DOHH2 (cell line): ENCODE results near the gene NFIA.

Experiments used
- H3F3A ChIP-seq: fragments of 200-600 bp; sonication (generic), shearing (Covaris generic); 2 replicates; pipeline ENCODE4 v1.6.0; 2016; ENCODE audit warnings: antibody characterized with exemption, mild to moderate bottlenecking; ENCODE audit not compliant: control insufficient read depth, insufficient read depth
- H3K27ac ChIP-seq: fragments of 200-600 bp; sonication (generic); 2 replicates; pipeline ENCODE4 v1.5.1; 2014; ENCODE audit warnings: low read depth, mild to moderate bottlenecking, low read length, moderate library complexity
- H3K27me3 ChIP-seq: fragments of 200-600 bp; sonication (generic); 2 replicates; pipeline ENCODE4 v1.6.1; 2014; ENCODE audit warnings: mild to moderate bottlenecking, low read length, mixed read lengths; ENCODE audit not compliant: control insufficient read depth
- H3K36me3 ChIP-seq: fragments of 200-600 bp; sonication (generic); 2 replicates; pipeline ENCODE4 v1.6.1; 2014; ENCODE audit warnings: mild to moderate bottlenecking, low read length, moderate library complexity, mixed read lengths; ENCODE audit not compliant: control insufficient read depth
- H3K4me1 ChIP-seq: fragments of 200-600 bp; sonication (generic); 2 replicates; pipeline ENCODE4 v1.6.1; 2014; ENCODE audit warnings: mild to moderate bottlenecking, low read length, mixed read lengths; ENCODE audit not compliant: control insufficient read depth
- H3K4me2 ChIP-seq: fragments of 200-600 bp; sonication (generic); 2 replicates; pipeline ENCODE4 v1.6.0; 2014; ENCODE audit warnings: mild to moderate bottlenecking, low read length, moderate library complexity
- H3K4me3 ChIP-seq: fragments of 200-600 bp; sonication (generic); 2 replicates; pipeline ENCODE4 v1.5.1; 2014; ENCODE audit warnings: mild to moderate bottlenecking, low read length, mixed read lengths
- H3K79me2 ChIP-seq: fragments of 200-600 bp; sonication (generic); 2 replicates; pipeline ENCODE4 v1.6.1; 2014; ENCODE audit warnings: mild to moderate bottlenecking, low read length, mixed read lengths; ENCODE audit not compliant: control insufficient read depth
- H3K9me2 ChIP-seq: fragments of 200-600 bp; sonication (generic); replicated peaks from 2 replicates; pipeline ENCODE4 v1.6.1; 2014; ENCODE audit warnings: mild to moderate bottlenecking, low read length, mixed read lengths; ENCODE audit not compliant: control insufficient read depth
- H3K9me3 ChIP-seq: fragments of 200-600 bp; sonication (generic); 2 replicates; pipeline ENCODE4 v1.6.1; 2014; ENCODE audit warnings: antibody characterized with exemption, low read length, mixed read lengths; ENCODE audit not compliant: control insufficient read depth, insufficient read depth
- H4K20me1 ChIP-seq: fragments of 200-600 bp; sonication (generic); 2 replicates; pipeline ENCODE4 v1.6.0; 2014; ENCODE audit warnings: low read depth, mild to moderate bottlenecking, antibody characterized with exemption, low read length, moderate library complexity; ENCODE audit not compliant: control insufficient read depth, insufficient read depth
- EZH2phosphoT487 ChIP-seq: fragments of 200-600 bp; sonication (generic); IDR thresholded peaks from 2 replicates; pipeline ENCODE4 v1.6.1; 2017; ENCODE audit warnings: borderline replicate concordance, mild to moderate bottlenecking, antibody characterized with exemption, low read length, moderate library complexity, mixed read lengths
- TF ChIP-seq, protein P1 (sequence below): fragments of 200-600 bp; sonication (generic); IDR thresholded peaks from one replicate; pipeline ENCODE4 v1.5.1; 2014; ENCODE audit warnings: antibody characterized with exemption, mild to moderate bottlenecking, low read depth, low read length; ENCODE audit not compliant: poor library complexity, severe bottlenecking

The NFIA gene

GRCh38 chr1:61109158-61109557, 26.8 kb downstream of the NFIA start:
- H3K9me2 ChIP-seq: no peaks in the 10 kb centered on the region
- H4K20me1 ChIP-seq: no peaks in the 10 kb centered on the region
- no peaks in the 10 kb centered on the region for H3K27me3 ChIP-seq
- TF ChIP-seq, protein P1, sequence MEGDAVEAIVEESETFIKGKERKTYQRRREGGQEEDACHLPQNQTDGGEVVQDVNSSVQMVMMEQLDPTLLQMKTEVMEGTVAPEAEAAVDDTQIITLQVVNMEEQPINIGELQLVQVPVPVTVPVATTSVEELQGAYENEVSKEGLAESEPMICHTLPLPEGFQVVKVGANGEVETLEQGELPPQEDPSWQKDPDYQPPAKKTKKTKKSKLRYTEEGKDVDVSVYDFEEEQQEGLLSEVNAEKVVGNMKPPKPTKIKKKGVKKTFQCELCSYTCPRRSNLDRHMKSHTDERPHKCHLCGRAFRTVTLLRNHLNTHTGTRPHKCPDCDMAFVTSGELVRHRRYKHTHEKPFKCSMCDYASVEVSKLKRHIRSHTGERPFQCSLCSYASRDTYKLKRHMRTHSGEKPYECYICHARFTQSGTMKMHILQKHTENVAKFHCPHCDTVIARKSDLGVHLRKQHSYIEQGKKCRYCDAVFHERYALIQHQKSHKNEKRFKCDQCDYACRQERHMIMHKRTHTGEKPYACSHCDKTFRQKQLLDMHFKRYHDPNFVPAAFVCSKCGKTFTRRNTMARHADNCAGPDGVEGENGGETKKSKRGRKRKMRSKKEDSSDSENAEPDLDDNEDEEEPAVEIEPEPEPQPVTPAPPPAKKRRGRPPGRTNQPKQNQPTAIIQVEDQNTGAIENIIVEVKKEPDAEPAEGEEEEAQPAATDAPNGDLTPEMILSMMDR: no peak
- no peak for TF ChIP-seq EZH2phosphoT487
- H3K4me2 ChIP-seq: no peak overlapping the region
- no peaks in the 10 kb centered on the region for H3F3A ChIP-seq
- H3K9me3 ChIP-seq: no peaks in the 10 kb centered on the region
- peaks cover 6% of the 10 kb centered on the region; the same call in 1 of the 2 replicates for H3K36me3 ChIP-seq
- H3K4me1 ChIP-seq: 0 out of 2 replicates have a peak, but pooled peaks cover 3% of the 10 kb centered on the region
- peaks cover 41% of the 10 kb centered on the region for H3K79me2 ChIP-seq
- no peak overlapping the region for H3K27ac ChIP-seq
- no peak overlapping the region for H3K4me3 ChIP-seq

- peaks cover 37% of the 10 kb centered on the region for H3K79me2 ChIP-seq
Observed at GRCh38 chr1:61109910-61110309, 27.5 kb downstream of the NFIA start.

DNA sequence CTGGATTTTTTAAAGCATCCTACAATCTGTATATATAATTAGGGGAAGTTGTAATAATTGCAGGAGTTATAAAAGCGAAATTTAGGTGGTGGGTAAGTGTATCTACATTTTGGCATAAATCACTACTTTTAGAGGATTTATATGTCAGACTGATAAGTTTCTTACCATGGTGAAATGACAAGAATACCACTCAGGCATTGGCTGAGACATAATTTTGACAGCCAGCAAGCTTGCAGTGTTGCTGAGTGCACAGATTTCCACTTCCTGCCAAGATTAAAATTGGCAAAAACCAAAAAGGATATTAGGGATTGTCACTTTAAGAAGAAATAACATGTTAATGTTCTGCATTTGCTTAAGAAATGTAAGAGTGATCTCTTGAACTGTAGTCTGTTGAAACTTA, 28.2 kb downstream of the NFIA start:
- peaks cover 6% of the 10 kb centered on the region; the same call in 1 of the 2 replicates for H3K36me3 ChIP-seq
- 0 out of 2 replicates have a peak, but pooled peaks cover 3% of the 10 kb centered on the region for H3K4me1 ChIP-seq
- no peak overlapping the region for H3K4me2 ChIP-seq
- H3K27ac ChIP-seq: no peak overlapping the region
- no peaks in the 10 kb centered on the region for H4K20me1 ChIP-seq
- H3K9me3 ChIP-seq: no peaks in the 10 kb centered on the region
- no peaks in the 10 kb centered on the region for H3K27me3 ChIP-seq
- H3K4me3 ChIP-seq: no peak overlapping the region
- TF ChIP-seq, protein P1: no peak
- no peak for TF ChIP-seq EZH2phosphoT487
- H3F3A ChIP-seq: no peaks in the 10 kb centered on the region
- no peaks in the 10 kb centered on the region for H3K9me2 ChIP-seq
- H3K79me2 ChIP-seq: peaks cover 31% of the 10 kb centered on the region

More at GRCh38 chr1:61109910-61110309, 27.5 kb downstream of the NFIA start:
- TF ChIP-seq, protein P1: no peak
- no peak for TF ChIP-seq EZH2phosphoT487
- Histone ChIP-seq H3K9me3 (no peaks in the 10 kb centered on the region), H3K4me3 (no peak overlapping the region), H4K20me1 (no peaks in the 10 kb centered on the region), H3K27ac (no peak overlapping the region), H3K27me3 (no peaks in the 10 kb centered on the region), H3K4me2 (no peak overlapping the region), H3K36me3 (peaks cover 6% of the 10 kb centered on the region; the same call in 1 of the 2 replicates), H3K4me1 (0 out of 2 replicates have a peak, but pooled peaks cover 3% of the 10 kb centered on the region), H3F3A (no peaks in the 10 kb centered on the region), H3K9me2 (no peaks in the 10 kb centered on the region)
